Vagina (tissue), 2 donors: ENCODE data around the gene PRAMEF15.
"Not testable (repeated sequence)": the region's sequence is repeated elsewhere in the genome, so short reads cannot be mapped to it uniquely, and the experiment has no call there.

Source experiments
- CTCF ChIP-seq, 3 experiments: fragments of 450-650 bp in 2 of 3; fragments of 200-600 bp in 1 of 3; sonication (generic) in 1 of 3; IDR thresholded peaks; one replicate each; pipeline ENCODE4 v1.5.1; 2017 to 2019; ENCODE audit warnings: antibody characterized with exemption in 3 of 3, mild to moderate bottlenecking in 2 of 3, moderate library complexity in 2 of 3
- POLR2A ChIP-seq, 2 donors: fragments of 450-650 bp; IDR thresholded peaks; one replicate each; pipeline ENCODE4 v1.6.1; 2017; ENCODE audit warnings: antibody characterized with exemption in 2 of 2, mild to moderate bottlenecking in 2 of 2, moderate library complexity in 2 of 2

- not testable (repeated sequence) for TF ChIP-seq CTCF, POLR2A (IDR thresholded peaks at IDR 0.05)
These were observed 38.4 kb upstream of the PRAMEF15 start for GRCh38 chr1:13277016-13277415.
